ENCODE measurements around the gene NISCH. TPM values are rescaled to one million over a fixed set of nuclear protein-coding genes. Genes with fewer than 3 reads are reported as not detected.
"Not testable (repeated sequence)": the region's sequence is repeated elsewhere in the genome, so short reads cannot be mapped to it uniquely, and the experiment has no call there.

The NISCH gene
- total RNA-seq, 2 donors from 2014 or later = 29.2 to 49.6 TPM

- Histone ChIP-seq H3K4me3 (no peak overlapping the region), H3K36me3 (peaks cover 45% of the 10 kb centered on the region), H3K9me3 (no peaks in the 10 kb centered on the region), H3K27ac (peak overlapping the region; percentile 74 to 83), H3K4me1 (peaks cover 0 to 55% of the 10 kb centered on the region in 2 donors), H3K27me3 (no peaks in the 10 kb centered on the region)
- TF ChIP-seq CTCF (IDR thresholded peaks at IDR 0.05) = no peak
- DNase-seq (ENCODE audit: low spot score) = no peak
These were observed 69.6 kb downstream of the NISCH start for GRCh38 chr3:52524752-52525679.

GRCh38 chr3:52525680-52526561 lies 70.5 kb downstream of the NISCH start:
- no peaks in the 10 kb centered on the region for H3K9me3 ChIP-seq
- no peak overlapping the region for H3K4me3 ChIP-seq
- H3K27ac ChIP-seq = peak overlapping the region; percentile 74 to 83
- no peak for DNase-seq (ENCODE audit: low spot score)
- peaks cover 0 to 64% of the 10 kb centered on the region in 2 donors for H3K4me1 ChIP-seq
- no peaks in the 10 kb centered on the region for H3K27me3 ChIP-seq
- TF ChIP-seq CTCF (IDR thresholded peaks at IDR 0.05) = no peak
- H3K36me3 ChIP-seq = peaks cover 45% of the 10 kb centered on the region

- H3K27me3 ChIP-seq; H3K9me3 ChIP-seq; DNase-seq (ENCODE audit: low spot score); H3K4me3 ChIP-seq: not testable (repeated sequence)
- H3K36me3 ChIP-seq = peaks cover 45% of the 10 kb centered on the region
- H3K27ac ChIP-seq = peak overlapping the region; percentile 83 to 92
- H3K4me1 ChIP-seq = peaks cover 0 to 72% of the 10 kb centered on the region in 2 donors
These were observed 71.3 kb downstream of the NISCH start for GRCh38 chr3:52526671-52527038.

DNA sequence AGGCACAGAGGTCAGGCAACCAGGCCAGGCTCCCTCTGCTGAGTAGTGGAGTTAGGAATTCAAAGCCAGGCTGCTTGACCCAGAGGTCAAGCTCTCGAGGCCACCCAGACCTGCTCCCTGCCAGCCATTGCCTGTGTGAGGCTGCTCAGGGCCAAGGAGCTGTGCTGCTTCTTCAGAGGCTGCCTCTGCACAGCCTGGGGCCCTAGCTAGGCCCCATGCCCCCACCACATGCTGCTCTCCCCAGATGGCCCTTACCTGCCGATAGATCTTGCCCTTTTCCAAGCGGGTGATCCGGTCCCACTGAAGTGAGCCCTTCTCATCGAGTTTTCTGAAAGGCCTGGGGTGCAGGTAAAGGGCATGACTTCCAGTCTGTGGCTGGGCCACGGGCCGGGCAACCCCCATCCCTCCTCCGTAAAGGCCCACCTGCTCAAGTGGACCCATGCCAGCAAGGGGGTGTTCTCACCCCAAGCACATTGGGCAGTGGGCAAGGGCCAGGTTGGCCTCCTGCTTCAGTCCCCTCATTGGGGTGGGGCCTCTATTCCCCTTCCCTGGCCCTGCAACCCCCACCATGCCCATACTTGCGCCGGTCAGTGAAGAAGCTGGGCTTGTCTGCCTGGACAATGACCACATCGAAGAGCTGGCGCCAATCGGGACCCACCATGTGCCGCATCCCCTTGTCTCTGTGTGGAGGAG lies 71.8 kb downstream of the NISCH start:
- Histone ChIP-seq H3K27ac (peak overlapping the region; percentile 83 to 92), H3K36me3 (peaks cover 45% of the 10 kb centered on the region), H3K27me3 (no peaks in the 10 kb centered on the region), H3K4me1 (peaks cover 0 to 77% of the 10 kb centered on the region in 2 donors), H3K4me3 (no peak overlapping the region), H3K9me3 (no peaks in the 10 kb centered on the region)
- TF ChIP-seq CTCF (IDR thresholded peaks at IDR 0.05) = no peak
- DNase-seq (ENCODE audit: low spot score) = no peak

DNA sequence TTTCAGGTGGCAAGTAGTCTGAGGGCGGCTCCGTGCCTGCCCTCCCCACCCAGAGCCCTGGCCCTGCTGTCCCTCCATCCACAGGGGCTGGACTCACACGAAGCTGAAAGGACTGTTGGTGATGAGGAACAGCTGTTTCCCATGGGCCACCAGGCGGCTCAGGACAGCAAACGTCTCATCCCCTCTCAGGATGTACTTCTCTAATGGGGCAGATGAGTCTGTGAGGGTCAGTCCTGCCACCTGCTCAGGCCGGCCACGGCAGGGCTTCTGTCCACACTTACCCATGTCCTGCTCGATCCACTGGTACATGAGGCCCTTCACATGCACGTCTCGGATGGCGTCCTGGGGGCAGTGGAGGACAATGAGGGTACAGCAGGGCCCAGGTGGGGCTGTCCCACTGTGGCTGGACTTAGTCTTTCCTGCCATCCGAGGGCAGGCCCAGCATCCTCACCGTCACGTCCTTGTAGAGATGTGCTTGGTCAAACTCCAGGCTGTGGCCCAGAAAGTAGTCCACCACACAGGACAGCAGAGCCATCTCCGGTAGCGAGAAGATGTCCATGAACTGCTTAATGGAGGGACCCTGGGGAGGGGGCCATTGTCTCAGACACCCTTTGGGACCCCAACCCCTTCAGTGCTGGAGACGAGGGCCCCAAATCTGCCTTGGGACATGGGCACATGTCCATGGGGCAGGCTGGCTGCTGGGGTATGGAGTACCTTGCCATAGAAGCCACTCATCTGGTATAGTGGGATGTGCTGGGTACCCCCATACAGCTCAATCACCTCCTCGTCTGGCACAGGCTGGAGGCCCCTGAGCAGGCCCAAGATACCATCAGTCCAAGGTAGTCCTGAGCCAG lies 72.6 kb downstream of the NISCH start:
- H3K9me3 ChIP-seq = no peaks in the 10 kb centered on the region
- H3K4me1 ChIP-seq = peaks cover 0 to 85% of the 10 kb centered on the region in 2 donors
- no peaks in the 10 kb centered on the region for H3K27me3 ChIP-seq
- TF ChIP-seq CTCF (IDR thresholded peaks at IDR 0.05) = no peak
- H3K36me3 ChIP-seq = peaks cover 45% of the 10 kb centered on the region
- no peak for DNase-seq (ENCODE audit: low spot score)
- H3K27ac ChIP-seq = peak overlapping the region; percentile 83 to 92
- no peak overlapping the region for H3K4me3 ChIP-seq
